Fibroblast of skin of abdomen (primary cell): ENCODE measurements around the gene CCDC102B. TPM values are rescaled to one million over a fixed set of nuclear protein-coding genes. Genes with fewer than 3 reads are reported as not detected.
"Not testable (repeated sequence)": the region's sequence is repeated elsewhere in the genome, so short reads cannot be mapped to it uniquely, and the experiment has no call there.

Source experiments
- DNase-seq: peaks from one replicate; pipeline ENCODE4 v3.0.0-alpha.2; 2013
- polyA plus RNA-seq, 2 experiments: library from polyadenylated mRNA; unstranded; fragments of 120-200 nt; gene quantifications; one replicate each; pipeline ENCODE4 v1.2.1, GENCODE V29; 2013; ENCODE audit not compliant: insufficient read length in 2 of 2

Gene CCDC102B
- 1.8 TPM for polyA plus RNA-seq (2013, experiment 1 of 2; ENCODE audit: insufficient read length)
- polyA plus RNA-seq (2013, experiment 2 of 2; ENCODE audit: insufficient read length) = 2.0 TPM

DNA sequence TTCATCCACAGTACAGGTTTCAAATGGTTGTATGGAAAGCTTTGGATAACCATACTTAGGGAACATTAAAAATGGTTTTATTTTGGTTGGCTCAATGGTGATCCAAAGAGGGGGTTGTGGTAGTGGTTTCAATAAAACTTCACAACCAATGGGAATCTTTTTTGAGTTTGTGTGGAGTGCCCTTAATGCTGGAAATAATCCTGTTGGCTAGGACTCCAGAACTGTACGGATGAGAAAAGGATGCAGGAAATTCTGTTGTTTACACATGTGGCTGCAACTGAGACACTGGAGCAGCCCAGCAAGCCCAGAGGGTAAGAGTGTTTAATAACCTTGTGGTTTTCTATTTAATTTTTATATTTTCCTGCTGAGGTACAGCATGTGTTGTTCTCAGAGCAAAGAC lies at the start of gene CCDC102B:
TSS of gene CCDC102B (plus strand) at position 210 of the 400 bp plus-strand sequence. CDS start 38,684 bp downstream, outside the sequence.
- peak; percentile 55 for DNase-seq

DNA sequence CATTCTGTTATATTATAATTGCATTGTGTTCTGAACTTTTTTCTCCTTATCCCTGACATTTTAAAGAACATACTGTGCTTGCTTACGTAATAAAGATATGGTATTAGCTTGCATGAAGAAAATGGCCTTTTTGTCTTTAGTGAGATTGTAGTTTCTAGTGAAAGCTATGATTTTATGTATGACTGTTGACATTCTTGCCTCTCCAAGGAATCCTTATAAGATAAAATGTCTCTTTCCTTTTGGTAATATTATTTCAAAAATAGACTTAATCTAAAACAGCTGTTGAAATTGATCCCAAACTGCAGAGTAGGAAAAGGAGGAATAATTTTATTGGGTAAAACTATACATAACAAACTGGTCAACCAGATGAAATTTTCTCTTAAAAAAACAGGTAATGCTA lies 40.8 kb upstream of the CCDC102B start:
- peak; percentile 40 for DNase-seq

DNA sequence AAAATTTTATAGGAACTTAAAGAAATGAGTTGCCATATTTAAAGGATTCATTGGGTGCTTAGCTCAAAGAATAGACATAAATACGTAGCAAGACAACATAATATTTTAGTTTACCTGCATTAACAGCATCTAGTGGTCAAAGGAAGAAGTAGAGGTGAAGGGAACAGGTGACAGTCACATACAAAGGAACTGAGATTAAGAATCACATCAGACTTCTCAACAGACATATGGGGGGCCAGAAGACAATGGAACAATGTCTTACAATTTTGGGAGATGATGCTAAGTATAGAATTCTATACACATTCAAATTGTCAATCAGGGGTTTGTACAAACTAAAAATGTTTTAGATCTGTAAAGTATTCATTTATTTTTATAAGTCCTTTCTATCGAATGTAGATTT lies 38.6 kb upstream of the CCDC102B start:
- DNase-seq = no peak

GRCh38 chr18:68763083-68763482 lies 34.8 kb upstream of the CCDC102B start:
- DNase-seq = no peak

DNA sequence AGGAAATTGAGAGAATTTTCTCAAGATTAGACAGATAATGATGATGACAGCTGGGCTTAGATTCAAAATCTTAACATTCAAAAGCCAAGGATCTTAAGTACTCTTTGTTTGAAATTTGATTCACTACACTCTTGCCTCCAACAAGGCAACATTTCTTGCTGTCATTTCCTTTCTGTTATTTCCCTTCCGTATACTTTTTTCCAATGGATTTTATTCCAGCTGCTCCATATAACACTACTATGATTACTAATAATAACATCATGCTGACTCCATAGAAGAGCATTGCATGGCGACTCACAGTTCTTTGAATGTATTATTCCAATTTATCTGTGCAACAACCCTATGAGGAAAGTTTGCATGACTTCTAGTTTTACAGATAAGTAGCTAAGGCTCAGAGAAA lies 33.9 kb upstream of the CCDC102B start:
- peak; percentile 21 for DNase-seq

DNA sequence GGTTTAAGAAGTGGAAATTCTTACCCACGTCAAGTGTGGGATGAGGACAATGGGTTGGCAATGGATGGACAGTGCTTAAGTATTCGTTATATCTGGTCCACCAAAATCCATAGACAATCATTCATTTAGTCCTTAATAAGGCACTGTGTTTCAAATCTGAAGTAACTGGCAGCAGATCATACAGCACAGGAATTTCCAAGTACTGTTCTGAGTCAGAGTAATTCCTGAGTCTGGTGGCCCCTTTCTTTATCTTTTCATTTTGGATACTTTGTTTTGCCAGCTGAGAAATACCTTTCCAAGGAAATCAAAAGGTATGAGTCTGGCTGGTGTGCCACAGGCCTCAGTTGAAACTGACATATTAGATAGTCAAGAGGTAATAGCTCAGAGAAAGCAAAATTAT lies 31.4 kb upstream of the CCDC102B start:
- DNase-seq = no peak

DNA sequence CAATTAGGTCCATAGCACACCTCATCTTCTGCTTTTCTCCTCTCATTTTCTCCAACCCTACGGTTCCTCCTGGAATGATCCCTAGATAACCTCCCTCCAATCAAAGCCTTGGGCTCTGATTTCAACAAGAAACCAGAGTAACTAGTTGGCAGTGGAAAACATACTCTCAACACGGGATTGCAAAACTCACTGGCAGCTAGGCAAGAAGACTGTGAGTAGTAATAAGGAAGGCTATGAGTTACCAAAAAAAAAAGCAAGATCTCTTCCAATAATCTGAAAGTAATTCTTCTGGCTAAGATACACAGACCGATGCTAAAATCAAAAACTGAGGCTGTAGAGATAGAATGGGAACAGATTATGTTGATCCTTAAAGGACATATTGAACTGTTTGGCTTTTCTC lies 28.4 kb upstream of the CCDC102B start:
- DNase-seq = no peak

DNA sequence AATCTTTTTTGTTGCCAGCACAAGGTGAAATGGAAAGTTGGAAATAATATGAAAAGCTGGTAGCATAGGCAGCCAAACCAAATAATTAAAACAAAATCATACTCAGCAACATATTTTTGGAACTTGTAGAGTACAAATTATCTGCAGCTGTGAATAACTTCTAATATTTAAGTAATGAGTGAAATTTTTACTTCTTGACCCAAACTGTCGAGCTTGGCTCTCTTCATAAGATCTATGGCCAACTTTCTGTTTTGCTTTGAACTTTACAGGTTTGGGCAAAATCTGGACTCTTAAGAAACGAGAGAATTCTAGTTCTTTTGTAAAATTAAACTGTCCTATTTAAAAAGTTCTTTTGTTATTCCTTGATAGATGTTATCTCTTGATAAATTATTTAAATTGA lies 25.6 kb upstream of the CCDC102B start:
- DNase-seq = no peak

GRCh38 chr18:68778280-68778886 lies 19.5 kb upstream of the CCDC102B start:
- no peak for DNase-seq

- peak; percentile 48 for DNase-seq
These were observed 18.7 kb upstream of the CCDC102B start for GRCh38 chr18:68779169-68779568.

DNA sequence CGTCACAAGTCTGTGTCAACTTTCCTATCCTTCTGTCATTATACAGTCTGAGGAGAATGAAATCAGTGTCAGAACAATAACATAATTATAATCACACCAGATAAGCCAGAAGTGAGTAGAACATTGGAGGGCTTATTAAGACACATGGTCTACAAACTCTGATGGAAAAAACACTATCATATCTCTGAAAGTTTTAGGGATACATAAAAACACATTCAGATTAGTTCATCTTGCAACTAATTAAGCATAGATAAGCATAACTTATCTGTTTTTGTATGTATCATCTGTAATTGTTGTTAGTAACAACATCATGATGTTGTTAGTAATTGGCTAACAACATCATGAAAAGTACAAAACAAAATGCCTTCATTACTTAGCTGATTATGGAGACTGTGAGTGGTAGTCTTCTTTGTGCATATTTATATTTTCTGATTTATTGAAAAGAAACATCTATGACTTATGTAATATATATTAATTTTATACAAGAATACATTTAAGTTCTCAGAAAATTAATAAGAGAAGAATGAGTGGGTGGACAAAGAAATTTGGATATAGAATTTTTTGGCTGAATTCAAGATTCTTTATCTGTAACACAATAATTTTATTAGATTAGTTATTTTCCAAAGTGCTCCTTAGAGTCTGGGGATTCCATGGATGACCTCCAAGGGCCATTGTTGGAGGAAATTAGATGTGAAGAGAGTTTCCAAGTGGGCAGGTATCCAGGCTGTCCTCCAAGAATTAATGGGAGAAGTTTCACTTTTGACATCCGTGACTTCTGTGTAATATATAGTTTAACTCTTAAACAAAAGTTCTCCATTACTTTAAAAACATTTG lies 16.9 kb upstream of the CCDC102B start:
- DNase-seq = no peak

DNA sequence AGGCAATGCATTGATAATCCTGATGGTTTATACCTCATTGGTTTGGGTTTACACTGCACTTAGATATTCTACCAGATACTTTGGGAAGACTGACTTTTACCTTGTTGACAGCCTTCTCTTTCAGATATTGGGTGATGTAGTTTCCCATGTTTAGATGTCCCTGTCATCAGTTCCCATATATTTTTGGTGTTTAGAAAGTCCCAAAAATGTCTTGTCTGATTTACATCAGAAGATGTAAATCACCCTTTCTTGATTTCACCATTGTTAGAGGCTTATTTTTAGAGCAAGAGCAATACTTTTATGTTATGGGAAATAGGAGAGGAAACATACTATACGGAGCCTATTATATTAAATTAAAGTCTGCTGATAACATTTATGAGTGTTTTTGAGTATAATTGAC lies 14.4 kb upstream of the CCDC102B start:
- DNase-seq = no peak

DNA sequence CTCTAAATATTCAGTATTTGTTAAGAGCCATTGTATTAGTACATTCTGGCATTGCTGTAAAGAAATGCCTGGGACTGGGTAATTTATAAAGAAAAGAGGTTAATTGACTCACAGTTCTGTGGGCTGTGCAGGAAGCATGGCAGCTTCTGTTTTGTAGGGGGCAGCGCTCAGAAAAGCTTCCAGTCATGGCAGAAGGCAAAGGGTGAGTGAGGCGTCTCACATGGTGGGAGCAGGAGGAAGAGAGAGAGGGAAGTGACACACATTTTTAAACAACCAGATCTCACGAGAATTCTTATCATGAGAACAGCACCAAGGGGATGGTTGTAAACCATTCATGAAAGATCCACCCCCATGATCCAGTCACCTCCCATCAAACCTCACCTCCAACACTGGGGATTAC lies 13.8 kb upstream of the CCDC102B start:
- DNase-seq = no peak

DNA sequence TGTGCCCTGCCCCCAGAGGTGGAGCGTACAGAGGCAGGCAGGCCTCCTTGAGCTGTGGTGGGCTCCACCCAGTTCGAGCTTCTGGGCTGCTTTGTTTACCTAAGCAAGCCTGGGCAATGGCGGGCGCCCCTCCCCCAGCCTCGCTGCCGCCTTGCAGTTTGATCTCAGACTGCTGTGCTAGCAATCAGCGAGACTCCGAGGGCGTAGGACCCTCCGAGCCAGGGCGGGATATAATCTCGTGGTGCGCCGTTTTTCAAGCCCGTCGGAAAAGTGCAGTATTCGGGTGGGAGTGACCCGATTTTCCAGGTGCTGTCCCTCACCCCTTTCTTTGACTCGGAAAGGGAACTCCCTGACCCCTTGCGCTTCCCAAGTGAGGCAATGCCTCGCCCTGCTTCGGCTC lies 7.6 kb upstream of the CCDC102B start:
- not testable (repeated sequence) for DNase-seq

- DNase-seq = no peak
These were observed 6.1 kb upstream of the CCDC102B start for GRCh38 chr18:68791801-68792200.

- peak; percentile 18 for DNase-seq
These were observed 3.9 kb upstream of the CCDC102B start for GRCh38 chr18:68793951-68794350.

DNA sequence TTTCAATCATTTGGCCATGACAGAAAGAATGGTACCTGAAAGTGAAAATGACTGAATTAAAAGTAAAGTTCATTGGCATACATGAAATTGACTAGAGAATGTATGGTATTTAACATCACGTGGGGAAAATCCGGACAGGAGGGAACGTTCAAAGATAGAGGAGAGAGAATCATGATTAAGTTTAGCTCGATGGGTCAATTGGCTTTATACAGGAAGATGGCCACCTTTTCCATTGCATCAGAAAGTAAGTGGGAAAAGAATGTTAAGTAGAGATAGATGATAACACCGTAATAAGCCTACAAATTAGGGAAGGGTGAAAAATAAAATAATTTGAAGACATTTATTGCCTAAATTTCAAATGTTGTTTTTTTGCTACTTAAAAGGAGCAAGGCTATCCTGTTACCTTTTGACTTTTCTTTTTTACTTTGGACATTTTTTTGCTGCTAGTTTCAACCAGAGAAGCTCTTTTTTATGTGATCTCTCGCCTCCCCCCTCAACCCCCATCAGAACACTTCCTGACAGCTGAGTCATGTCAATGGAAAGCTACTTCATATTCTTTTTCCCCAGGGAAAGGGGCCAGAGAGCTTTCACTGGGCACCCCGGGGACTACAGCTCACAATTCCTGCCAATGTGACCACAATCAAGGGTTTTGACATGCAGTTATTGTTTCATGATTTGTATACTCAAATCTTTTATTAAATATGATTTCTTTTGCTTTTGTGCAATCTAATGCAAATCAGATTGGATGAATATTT lies 767 bp upstream of the CCDC102B start:
- peak; percentile 85 for DNase-seq

- no peak for DNase-seq
These were observed 2.2 kb downstream of the CCDC102B start for GRCh38 chr18:68800075-68800474.

DNA sequence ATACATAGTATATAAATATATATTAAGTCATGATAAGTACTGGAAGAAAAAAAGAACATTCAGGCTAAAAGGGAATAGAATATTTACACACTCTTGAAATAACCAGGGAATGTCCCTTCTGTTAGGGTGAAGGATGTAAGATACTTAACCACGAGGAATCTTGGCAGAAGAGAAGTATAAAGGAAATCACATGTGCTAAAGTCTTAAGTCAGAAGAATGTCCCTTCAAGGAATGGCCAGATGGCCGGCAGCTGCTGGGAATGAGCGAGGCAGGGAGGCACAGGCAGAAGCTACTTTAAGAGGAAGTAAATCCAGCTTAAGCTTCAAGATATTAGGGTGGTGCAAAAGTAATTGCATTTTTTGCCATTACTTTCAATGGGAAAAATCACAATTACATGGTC lies 5.5 kb downstream of the CCDC102B start:
- DNase-seq = peak; percentile 93

GRCh38 chr18:68817584-68817983 lies 19.7 kb downstream of the CCDC102B start:
- no peak for DNase-seq

DNA sequence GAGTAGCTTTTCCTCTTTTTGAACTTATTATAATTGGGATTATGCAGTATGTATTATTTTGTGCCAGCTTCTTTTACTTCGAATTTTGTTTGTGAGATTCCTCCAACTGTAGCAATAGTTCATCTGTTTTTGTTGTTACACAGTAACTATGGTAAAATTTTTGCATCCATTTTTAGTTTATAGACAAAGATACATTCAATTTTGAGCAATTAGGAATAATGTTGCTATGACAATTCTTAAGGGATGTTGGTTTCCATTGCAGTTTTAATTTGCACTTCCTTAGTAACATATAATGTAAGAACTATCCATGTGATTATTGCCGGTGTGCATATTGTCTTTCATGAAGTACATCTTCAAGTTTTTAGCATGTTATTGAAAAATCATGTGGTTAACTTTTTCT lies 20.7 kb downstream of the CCDC102B start:
- no peak for DNase-seq

DNA sequence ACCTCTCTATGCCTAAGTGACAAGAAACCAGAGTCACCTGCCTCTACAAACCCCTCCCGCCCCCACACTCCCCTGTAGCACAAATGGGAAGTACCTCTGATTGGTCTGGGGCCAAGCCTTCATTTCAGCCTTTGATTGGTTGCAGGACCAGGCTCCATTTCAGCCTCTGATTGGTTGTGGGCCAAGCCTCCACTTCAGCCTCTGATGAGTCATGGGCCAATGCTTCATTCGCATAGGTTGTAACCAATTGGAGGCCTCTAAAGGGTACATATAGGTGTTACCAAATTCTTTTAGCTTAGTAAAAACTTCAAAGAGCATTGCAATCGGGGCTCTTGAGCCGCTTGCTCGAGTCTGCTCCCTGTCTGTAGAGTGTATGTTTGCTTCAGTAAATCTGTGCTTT lies 25.0 kb downstream of the CCDC102B start:
- DNase-seq = no peak

DNA sequence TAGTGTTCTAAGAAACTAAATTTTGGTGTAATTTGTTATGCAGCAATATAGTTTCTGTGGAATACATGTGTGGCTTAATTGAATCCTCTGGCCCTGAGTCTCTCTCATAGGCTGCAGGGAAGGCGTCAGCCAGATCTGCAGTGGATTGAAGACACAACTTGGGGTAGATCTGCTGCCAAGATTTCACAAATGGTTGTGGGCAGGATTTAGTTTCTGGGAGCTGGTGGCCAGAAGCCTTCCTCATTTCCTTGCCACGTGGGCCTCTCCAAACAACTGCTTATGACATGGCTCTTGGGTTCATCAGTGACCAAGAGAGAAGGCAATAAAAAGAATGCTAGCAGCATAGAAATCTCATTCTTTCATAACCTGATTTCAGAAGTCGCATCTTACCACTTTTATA lies 28.2 kb downstream of the CCDC102B start:
- peak; percentile 28 for DNase-seq
